ENCODE data around the gene SAMD14. TPM values are rescaled to one million over a fixed set of nuclear protein-coding genes. Genes with fewer than 3 reads are reported as not detected.

The SAMD14 gene
- total and polyA plus RNA-seq, 2 donors (not counting 1 experiment from before 2014, with no cell fraction given) = 0.13 to 0.89 TPM

DNA sequence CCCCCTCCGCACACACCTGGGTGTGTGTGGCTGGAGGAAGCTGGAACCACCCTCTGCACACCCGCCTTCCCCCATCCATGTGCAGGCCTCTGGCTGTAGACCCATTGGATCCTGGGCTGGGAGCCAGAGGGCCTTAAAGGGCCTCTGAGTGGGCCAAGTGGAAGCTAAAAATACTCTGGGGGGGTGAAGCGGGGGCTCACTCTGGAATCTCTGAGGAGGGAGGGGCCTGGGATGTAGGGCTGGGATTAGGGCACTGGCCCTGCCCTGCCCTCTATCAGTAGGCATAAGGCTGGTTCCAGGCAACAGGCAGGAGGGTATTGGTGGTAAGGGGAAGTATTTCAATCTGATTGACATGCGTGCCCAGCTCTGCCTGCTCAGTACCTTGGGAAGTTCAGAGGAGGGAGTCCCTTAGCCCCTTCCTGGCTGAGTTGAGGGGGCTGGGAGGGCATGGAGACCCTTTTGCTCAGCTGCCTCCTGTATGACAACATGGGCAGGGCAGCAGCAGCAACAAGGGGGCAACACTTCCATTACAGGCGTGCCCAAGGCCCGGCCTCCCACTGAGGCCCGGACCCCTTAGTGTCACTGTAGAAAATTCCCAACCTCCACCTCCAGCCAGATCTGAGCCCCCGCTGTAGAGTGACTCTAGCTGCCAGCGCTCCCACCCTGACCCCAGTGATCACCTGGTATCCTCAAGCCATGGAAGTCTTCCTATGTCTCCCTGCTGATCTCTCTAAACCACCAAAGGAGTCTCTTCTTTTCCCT, 68.8 kb downstream of the SAMD14 start:
- Histone ChIP-seq H3K9ac (ENCODE audit: low read length) (no peak overlapping the region), H3K27me3 (replicated peaks in 1 of 4; ENCODE audit: control extremely low read depth in 1 of 4, control insufficient read depth in 3 of 4, insufficient read depth in 4 of 4, low read length in 3 of 4) (peaks cover 0 to 42% (median 3%) of the 10 kb centered on the region in 4 experiments), H3K36me3 (replicated peaks in 1 of 2; ENCODE audit: control extremely low read depth in 1 of 2, control insufficient read depth in 1 of 2, extremely low read depth in 1 of 2, insufficient read depth in 2 of 2, low read length in 1 of 2) (no peaks in the 10 kb centered on the region), H4K20me1 (ENCODE audit: control insufficient read depth, insufficient read depth, low read length, poor library complexity, severe bottlenecking) (no peaks in the 10 kb centered on the region), H3K79me2 (ENCODE audit: control insufficient read depth, insufficient read depth, low read length) (no peaks in the 10 kb centered on the region), H3K4me3 (ENCODE audit: control extremely low read depth in 1 of 5, extremely low read depth in 1 of 5, insufficient read depth in 1 of 5, low read depth in 2 of 5, low read length in 4 of 5) (no peak overlapping the region), H2AFZ (ENCODE audit: insufficient read depth, low read depth, low read length, poor library complexity, severe bottlenecking) (no peak overlapping the region), H3K27ac (ENCODE audit: low read length in 2 of 2) (no peak overlapping the region), H3K9me3 (ENCODE audit: control extremely low read depth in 1 of 3, control insufficient read depth in 2 of 3, insufficient read depth in 1 of 3, low read length in 2 of 3) (no peaks in the 10 kb centered on the region), H3K4me1 (ENCODE audit: control insufficient read depth in 2 of 2, insufficient read depth in 2 of 2, low read length in 2 of 2) (peaks cover 8 to 15% of the 10 kb centered on the region in 2 donors), H3K4me2 (replicated peaks; ENCODE audit: low read depth, low read length, poor library complexity, severe bottlenecking) (no peak overlapping the region)
- intact Hi-C loops (cut with micrococcal nuclease) = no loop called here
- Mint-ChIP-seq H3K4me1 (peaks cover 14% of the 10 kb centered on the region), H3K27me3 (peaks cover 20% of the 10 kb centered on the region), H3K4me3 (no peak overlapping the region), H3K27ac (no peak overlapping the region), H3K9me3 (ENCODE audit: insufficient read depth) (no peaks in the 10 kb centered on the region)
- ATAC-seq (ENCODE audit: low read depth) (no peak), DNase-seq (no peak)
- 97% methylated on average over 8 of the region's 9 CpGs for WGBS (ENCODE audit: insufficient coverage)
- ChIA-PET POLR2A (no interaction called here), CTCF (interaction anchor here (2.1 kb wide), 1 partner anchor 26 kb away, joined by 8 read pairs; no protein-coding TSS in a partner anchor)
- TF ChIP-seq EZH2 (IDR thresholded peaks at IDR 0.05; ENCODE audit: borderline replicate concordance, insufficient read depth, low read depth, low read length, poor library complexity, severe bottlenecking) = no peak
- TF ChIP-seq CTCF (IDR thresholded peaks at IDR 0.05) = no peak

Other genes with a start within 250 kb of the SAMD14 start
- 0.17 and 0.53 TPM in 2 replicates for gene DLX4, start 161.0 kb downstream of the SAMD14 start, total RNA-seq
- gene DLX4, start 161.0 kb downstream of the SAMD14 start, polyA plus RNA-seq = 0.30 and 0.88 TPM in 2 replicates
- gene DLX3, start 134.9 kb downstream of the SAMD14 start, total RNA-seq = not detected in 2 replicates
- gene DLX3, start 134.9 kb downstream of the SAMD14 start, polyA plus RNA-seq = not detected in 2 replicates
- gene ITGA3, start 74.0 kb downstream of the SAMD14 start, total RNA-seq = 11.9 and 13.0 TPM in 2 replicates
- gene ITGA3, start 74.0 kb downstream of the SAMD14 start, polyA plus RNA-seq = 4.7 and 13.3 TPM in 2 replicates
- gene PDK2, start 34.8 kb downstream of the SAMD14 start, total RNA-seq = 35.2 and 36.7 TPM in 2 replicates
- gene PDK2, start 34.8 kb downstream of the SAMD14 start, polyA plus RNA-seq = 62.8 and 73.2 TPM in 2 replicates
- gene PPP1R9B, start 20.5 kb upstream of the SAMD14 start, total RNA-seq = 217 and 220 TPM in 2 replicates
- gene PPP1R9B, start 20.5 kb upstream of the SAMD14 start, polyA plus RNA-seq = 80.7 and 123 TPM in 2 replicates
- gene SGCA, start 35.8 kb upstream of the SAMD14 start, total RNA-seq = 3.8 and 4.4 TPM in 2 replicates
- gene SGCA, start 35.8 kb upstream of the SAMD14 start, polyA plus RNA-seq = 4.5 and 6.0 TPM in 2 replicates
- gene COL1A1, start 71.5 kb upstream of the SAMD14 start, total RNA-seq = 9.1 and 11.6 TPM in 2 replicates
- gene COL1A1, start 71.5 kb upstream of the SAMD14 start, polyA plus RNA-seq = 0.66 and 8.4 TPM in 2 replicates
- not detected in 2 replicates for gene TMEM92, start 144.3 kb upstream of the SAMD14 start, total RNA-seq
- gene TMEM92, start 144.3 kb upstream of the SAMD14 start, polyA plus RNA-seq = not detected in 2 replicates
- gene XYLT2, start 216.0 kb upstream of the SAMD14 start, total RNA-seq = 29.9 and 30.3 TPM in 2 replicates
- 15.5 and 21.5 TPM in 2 replicates for gene XYLT2, start 216.0 kb upstream of the SAMD14 start, polyA plus RNA-seq
- gene MRPL27, start 243.0 kb upstream of the SAMD14 start, total RNA-seq = 33.5 and 40.2 TPM in 2 replicates
- gene MRPL27, start 243.0 kb upstream of the SAMD14 start, polyA plus RNA-seq = 19.8 and 32.5 TPM in 2 replicates
- 2.3 and 3.4 TPM in 2 replicates for gene EME1, start 243.1 kb upstream of the SAMD14 start, total RNA-seq
- gene EME1, start 243.1 kb upstream of the SAMD14 start, polyA plus RNA-seq = 1.6 and 3.0 TPM in 2 replicates